Endometrial microvascular endothelial cells (primary cell): ENCODE results near the gene DCX. TPM values are rescaled to one million over a fixed set of nuclear protein-coding genes. Genes with fewer than 3 reads are reported as not detected.

Source experiments
- in situ Hi-C: cut with HindIII; loops from 2 replicates; pipeline ENCODE4 v1.10.0; 2017; ENCODE audit warnings: low sequenced_read_pairs, low pct_unique_long_range_greater_than_20kb; ENCODE audit errors: inconsistent ontology term
- total RNA-seq: library from RNA; depleted of rRNA; stranded (reverse); fragments of >200 nt; gene quantifications from one replicate; pipeline ENCODE4 v1.2.3, GENCODE V29; 2015; ENCODE audit errors: inconsistent ontology term

Gene DCX
- 0.28 TPM for total RNA-seq

DNA sequence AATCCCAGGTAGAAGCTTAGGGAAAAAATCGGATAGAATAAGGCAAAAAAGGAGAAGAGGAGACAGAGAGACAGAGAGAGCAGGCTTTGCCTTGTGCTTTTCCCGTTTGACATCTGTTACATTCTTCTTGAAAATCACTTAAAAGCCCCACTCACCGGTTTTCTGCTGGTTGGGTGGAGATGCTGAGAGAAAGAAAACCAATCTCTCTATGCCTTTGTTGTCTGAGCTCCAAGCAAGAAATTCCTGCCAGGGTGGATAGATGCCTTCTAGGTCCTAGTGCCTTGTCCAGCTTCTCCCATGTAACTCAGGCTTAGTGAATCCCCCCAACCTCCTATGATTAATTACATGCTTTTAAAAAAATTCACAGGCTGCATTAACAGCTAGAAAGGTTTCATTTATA lies at the start of gene DCX:
Gene DCX (minus strand): TSS at position 210 of the 400 bp plus-strand sequence. CDS start 1,794 bp downstream, outside the sequence.
- in situ Hi-C loops: no loop called here

DNA sequence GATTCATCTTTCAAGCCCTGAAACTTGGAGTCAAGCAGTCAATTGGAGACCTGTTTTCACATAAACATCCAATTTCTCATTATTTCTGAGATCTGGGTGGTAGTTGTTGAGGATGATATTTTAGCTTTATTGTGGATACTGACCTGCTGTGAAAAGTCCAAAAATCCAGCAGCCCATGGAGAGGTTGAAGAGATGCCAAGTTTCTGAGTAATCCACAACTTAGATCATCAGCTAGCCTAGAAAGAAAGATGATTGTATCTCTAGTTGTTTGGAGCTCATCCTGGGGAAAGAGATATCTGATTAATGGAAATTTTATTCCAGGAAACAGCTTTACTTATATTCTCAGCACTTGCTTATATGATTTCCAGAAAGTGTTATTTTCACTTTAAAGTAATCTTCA lies 48.6 kb upstream of the DCX start:
- in situ Hi-C loops: no loop called here

DNA sequence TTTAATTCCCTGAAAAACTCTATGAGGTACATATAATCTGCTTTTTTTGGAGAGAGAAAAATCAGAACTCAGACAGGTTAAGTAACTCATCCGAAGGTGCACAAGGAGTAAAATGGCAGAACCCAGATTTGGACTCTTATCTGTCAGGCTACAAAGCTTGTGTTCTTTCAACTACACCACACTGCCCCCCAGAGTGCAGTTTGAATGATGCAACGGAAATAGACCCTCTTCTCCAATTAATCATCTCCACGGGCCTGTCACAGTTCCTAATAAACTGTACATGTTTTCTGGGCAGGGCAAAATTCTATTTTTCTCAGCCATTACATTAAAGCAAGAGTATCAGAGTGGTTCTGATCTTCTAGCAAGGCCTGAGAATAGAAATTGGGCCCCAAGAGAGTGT lies 35.3 kb upstream of the DCX start:
- in situ Hi-C loops: no loop called here

DNA sequence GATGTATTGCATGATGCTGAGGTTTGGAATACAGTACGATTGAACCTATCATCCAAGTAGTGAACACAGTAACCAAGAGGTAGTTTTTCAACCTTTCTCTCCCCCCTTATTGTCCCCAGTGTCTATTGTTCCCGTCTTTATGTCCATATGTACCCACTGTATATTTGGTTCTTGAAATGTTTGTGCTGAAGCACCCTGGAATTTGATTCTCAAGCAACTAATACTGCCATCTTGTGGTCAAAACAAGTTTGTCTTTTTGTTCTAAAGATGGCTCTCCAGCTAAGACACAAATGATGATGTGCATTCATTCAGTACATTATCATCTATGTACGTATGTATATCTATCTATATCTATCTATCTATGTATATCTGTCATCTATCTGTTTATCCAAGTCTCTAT lies 33.5 kb upstream of the DCX start:
- in situ Hi-C loops: no loop called here

DNA sequence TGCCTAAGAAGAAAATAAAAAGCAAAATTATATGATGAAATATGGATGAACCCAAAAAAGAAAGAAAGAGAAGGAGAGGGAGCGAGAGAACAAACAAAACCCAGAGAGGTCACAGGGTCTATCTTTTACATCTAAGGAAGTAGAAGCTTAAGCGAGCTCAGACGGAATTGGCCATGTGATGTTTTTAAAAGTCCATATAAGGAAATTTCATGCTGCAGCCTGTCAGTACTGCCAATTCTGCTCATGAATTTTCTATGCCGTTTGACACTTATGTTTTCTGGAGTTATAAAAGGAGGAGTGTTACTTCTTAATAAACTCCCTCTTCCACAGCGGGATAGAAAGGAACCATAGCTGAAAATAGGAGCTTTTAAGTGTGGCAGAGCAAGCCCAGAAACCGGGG lies 32.9 kb upstream of the DCX start:
- in situ Hi-C loops: no loop called here

DNA sequence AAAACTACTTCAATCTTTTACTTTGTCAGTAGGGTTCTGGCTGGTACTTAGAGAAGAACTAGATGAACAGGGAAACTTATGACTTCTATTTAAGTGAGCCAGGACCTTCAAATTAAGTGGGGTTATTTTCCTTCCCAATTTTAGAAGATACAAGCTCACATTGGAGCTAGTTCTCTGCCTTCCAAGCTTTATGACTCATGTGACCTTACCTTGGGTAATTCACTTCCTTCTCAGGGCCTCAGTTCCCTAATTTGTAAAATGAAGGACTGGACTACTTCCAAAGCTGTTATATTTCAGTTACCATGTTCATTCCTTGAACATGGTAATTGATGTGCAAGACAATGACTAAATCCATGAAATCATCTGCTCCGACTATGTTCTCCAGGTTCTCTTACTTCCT lies 32.0 kb upstream of the DCX start:
- in situ Hi-C loops: no loop called here

DNA sequence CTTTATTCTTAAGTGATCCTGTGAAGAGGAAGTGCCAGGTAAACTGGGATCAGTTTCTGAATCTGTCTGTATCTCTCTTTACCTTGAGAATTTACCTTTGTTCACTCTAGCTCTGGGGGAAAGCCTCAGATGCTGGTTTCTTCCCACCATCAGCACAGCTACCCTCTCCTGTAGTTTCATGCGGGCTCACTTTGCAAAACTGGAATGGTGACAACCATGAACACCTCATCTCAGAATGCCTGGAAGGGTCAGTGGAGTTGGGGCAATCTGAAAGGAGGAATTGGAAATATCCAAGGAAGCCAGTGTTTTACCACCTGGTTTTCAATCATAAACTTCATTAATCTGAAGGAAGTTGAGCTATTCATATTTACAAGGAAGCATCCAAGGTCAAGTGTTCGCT lies 30.8 kb upstream of the DCX start:
- in situ Hi-C loops: no loop called here

DNA sequence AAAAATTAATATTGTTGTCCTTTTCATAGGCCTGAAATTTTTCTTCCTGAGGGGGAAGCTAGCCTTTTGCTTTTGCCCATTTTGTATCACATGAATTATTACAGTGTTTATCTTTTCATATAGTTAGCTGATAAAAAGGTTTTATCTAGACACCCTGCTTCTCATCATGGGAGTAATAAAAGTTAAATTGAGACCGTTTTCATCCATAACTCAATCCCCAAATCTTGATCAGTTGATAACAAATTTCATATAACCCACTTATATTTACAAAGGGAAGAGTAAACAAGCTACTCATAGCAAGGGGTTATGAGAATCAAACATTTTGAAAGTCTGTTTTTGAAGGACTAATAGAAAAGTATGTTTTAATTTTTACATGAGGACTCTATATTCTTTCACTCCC lies 23.5 kb upstream of the DCX start:
- in situ Hi-C loops: no loop called here

DNA sequence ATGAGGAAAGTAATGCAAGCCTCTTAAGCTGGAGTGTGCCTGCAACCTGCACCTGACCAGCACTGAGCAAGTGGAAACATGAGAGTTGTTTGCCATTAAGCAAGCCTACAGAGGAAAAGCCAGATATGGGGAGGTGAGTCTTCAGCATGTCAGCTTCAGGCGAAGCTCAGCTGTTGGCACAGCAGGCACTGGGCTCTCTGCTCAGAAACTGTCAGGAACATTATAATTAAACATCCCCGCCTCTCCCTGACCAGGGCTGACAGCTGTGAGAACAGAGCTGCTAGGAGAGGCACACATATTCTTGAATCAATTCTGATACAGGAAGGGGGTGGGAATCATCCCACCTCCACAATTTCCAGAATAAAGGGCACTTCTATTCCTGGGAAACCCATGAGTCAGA lies 19.0 kb upstream of the DCX start:
- in situ Hi-C loops: no loop called here

DNA sequence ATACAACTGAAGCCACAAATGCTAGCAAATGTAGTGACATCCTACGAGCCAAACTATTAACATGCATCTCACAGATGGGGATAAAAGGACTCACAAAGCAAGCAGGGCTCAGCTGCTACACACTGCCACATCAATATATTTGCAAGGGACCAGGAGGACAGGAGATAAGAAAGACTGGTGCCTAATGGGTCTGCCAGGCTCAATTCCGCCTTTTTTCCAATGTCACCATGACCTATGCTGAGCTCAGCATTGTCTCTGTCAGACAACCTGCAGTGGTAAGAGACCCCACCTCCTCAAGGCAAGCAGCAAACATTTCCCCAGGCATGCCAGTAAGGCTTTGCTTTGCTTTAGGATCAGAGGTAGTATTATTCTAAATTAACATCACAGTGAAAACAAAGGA lies 435 bp downstream of the DCX start:
- in situ Hi-C loops: no loop called here

DNA sequence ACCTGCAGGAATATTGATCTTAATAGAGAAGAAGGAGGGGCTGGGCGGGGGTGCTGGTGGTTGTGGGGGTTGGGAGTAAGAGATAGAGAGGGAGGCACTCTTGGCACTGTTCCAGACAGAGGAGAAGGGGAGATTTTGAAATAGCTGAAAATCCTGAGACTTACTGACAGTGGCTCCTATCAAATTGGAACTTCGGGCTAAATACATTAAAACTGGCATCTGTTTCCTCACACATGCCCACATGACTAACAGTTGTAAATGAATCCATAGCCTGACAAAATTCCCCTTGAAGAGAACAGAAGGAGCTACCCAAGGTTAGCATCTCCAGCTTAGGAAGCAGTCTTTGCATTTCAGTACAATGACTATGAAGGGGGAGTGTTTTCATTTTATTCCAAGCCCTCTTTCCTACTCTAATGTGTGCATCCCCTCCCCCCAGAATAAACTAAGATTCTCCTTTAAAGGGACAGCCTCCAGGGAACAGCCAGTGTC lies 1.4 kb downstream of the DCX start:
- in situ Hi-C loops: no loop called here

DNA sequence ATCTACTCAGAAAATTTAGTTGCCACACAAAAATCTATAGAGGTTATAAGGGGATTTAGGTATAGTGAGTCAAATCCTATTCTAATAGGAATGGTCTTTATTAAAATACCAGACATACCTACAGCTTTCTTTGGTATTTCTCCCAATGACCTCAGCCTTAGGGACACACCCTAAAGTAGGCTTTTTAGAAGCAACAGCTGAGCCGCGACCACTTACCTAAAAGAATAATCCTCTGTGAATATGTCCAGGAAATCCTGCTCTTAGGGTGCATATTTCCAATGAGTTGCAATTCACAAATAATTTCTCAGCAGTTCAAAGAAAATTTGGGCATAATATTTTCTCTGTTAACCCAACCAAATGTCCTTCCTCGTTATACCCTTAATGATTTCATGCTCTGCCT lies 2.7 kb downstream of the DCX start:
- in situ Hi-C loops: no loop called here

DNA sequence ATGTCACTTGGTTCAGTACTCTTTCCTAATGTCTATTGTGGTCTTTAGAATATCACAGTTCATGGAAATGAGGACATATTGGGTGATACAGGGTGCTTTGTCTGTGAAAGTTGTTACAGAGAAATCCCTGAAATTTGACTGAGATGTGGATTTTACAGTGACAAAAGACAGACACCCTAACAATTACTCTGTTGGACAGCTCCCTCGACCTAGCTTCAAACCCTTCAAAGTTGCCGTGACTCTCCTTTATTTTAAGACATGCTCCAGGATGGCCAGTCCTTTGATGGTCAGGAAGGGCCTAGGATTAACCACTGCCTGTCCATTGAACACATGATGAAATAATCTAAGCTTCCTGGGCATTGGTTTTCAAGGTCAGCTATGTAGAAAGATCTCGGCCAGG lies 4.0 kb downstream of the DCX start:
- in situ Hi-C loops: no loop called here

DNA sequence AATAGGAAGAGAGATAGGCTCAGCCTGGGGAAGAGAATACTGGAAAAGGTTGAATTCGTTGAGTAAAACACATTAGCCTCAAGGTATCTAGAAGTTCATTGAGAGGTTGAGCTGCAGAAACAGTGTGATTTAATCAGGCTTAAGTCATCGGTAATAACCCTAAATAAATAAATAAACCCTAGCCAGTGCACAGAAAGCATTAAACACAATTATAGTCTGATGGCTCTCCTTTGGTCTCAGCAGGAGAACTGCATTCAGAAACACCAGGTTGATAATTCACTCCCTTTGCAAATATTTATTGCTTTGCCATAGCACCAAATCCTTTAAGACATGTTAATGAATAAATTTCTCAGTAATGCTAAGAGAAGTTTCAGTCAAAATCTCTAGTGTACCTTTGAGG lies 9.6 kb downstream of the DCX start:
- in situ Hi-C loops: no loop called here

DNA sequence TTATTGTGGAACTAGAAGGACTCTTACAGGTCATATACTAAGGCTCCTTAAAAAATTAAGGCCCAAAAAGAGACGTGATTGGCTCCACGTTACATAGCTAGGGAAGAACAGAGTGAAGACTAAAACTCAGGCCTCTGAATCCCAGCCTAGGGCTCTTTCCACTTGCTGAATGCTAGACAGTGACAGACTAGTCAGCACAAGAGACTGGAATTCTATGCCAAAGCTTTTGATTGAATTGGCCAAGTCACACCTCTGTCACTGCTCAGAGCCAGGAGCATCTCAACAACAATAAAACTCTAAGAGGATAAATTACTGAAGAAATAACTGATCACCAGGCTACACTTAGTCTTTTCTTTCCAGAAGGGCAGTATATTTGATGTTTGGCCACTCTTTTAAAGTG lies 16.8 kb downstream of the DCX start:
- in situ Hi-C loops: no loop called here

DNA sequence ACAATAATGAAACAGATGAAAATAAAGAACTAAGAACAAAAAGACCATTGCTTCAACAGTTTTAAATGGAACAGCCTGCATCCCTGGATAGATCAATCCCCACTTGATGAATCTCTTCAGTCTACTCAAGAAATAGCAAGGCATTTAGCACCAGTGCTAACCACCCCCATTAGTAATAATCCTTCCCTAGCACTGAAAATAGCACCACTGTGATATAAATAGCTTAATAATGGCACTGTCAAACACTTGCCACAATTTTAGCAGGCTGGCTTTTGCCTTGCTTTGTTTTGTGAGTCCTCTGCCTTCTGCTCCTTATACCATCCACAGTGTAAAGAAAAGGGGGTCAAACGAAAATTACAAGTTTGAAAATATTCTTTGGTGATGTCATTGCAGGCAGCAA lies 17.4 kb downstream of the DCX start:
- in situ Hi-C loops: no loop called here

DNA sequence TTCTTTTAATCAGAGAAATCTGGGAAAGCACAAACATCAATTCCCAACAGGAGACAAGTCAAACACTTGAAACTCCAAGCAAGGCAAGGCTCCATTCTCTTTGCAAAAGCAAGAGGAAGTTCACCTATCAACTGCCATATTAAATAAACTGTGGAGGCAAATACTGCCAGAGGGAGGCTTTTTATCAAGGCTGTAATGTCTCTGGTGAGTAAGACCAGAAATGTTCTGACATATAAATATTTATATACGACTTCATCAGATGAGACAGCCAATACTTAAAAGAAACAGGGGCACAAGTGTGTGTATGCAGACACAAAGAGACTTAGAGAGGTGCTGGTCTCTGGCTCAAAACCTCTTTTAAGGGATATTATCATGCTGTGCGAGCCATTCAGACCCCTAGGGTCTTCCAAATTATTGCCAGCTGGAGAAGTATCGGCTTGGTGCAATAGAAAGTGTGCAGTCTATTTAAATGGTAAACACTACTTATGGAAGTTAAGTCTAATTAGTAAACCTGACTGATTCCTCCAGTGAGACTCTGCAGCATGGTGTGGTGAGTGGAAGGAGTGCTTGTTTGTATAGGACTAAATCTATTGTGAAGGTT lies 24.4 kb downstream of the DCX start:
- in situ Hi-C loops: no loop called here

DNA sequence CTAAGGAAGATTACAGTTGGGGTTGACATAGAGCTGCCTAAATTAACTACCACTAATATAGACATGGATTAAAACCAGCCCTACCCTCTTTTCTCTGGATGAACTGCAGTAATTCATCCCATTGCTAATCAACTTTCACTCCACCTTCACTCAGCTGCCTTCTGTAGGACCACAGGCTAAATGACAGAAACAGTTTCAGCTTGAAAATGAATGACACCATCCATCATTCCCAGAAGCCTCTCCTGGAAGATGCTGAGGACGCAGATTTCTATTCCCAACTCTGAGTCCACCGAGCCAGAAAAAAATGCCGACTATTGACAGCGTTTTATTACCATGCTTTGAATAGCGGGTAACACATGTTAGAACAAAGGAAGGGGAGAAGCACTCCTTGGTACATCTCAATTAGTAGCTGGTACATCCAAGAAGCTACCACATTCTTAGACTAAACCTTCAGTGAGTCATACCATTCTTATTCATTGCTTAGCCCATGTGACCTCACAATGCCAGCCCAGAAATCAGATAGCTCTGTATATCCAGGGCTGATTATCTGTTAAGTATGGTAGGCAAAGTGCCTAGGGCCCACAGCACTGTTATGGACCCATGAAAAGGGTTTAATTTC lies 25.3 kb downstream of the DCX start:
- in situ Hi-C loops: no loop called here

DNA sequence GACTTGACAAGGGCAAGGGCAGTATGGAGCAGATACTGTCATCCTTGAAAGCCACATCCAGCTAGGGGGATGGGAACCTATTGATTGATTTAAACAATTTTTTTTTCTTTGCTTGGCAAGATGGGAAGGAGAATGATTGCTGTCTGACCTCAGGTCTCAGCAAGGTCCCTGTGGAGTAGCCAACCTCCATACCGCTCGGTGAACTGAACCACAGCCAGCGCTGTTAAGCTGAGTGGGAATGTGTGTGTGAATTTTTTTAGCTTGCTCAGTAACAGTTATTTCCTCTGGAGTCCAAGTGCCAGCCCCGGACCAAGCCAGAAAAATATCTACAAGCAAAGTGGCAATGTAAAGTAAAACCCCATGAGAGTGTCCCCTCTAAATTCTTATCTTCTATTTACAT lies 25.9 kb downstream of the DCX start:
- in situ Hi-C loops: no loop called here

DNA sequence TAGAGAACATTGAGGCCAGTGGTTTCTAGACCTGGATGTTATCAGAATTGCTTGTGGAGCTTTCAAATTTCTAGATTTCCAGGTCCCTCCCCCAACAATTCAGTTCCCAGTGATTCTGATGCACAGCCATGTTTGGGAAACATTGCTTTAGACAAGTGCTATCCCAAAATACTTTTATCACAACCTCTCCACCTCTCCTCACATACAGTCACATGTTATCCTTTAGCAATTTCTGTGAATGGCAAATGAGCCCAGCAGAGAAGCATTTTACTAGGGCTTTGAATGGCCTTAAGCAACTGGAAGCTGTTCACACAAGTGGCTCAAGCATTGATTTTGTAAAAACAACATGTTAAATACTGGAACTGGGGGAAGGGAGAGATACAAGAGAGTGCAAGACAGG lies 29.7 kb downstream of the DCX start:
- in situ Hi-C loops: no loop called here
